Lung (tissue), 12 donors: ENCODE measurements around the gene EFHD2. TPM values are rescaled to one million over a fixed set of nuclear protein-coding genes. Genes with fewer than 3 reads are reported as not detected.

Experiments used
- ATAC-seq: fragments of 200-7000 bp; cut with Tn5 transposase; one replicate; pipeline ENCODE4 v1.9.1; 2020; ENCODE audit warnings: moderate number of reproducible peaks; ENCODE audit not compliant: insufficient read depth, low FRiP score
- DNase-seq, 3 donors: peaks; one replicate each; pipeline ENCODE4 v3.0.0-alpha.2; 2013 to 2017
- H3K27ac ChIP-seq, 2 donors: one replicate each; pipeline ENCODE4 v1.5.1; 2013; ENCODE audit warnings: mild to moderate bottlenecking in 2 of 2, moderate library complexity in 2 of 2, control low read depth in 1 of 2, inconsistent platforms in 1 of 2, low read depth in 1 of 2, low read length in 1 of 2
- H3K27me3 ChIP-seq, 3 donors: one replicate each; pipeline ENCODE4 v1.5.1; 2013; ENCODE audit warnings: low read length in 2 of 3; ENCODE audit not compliant: control insufficient read depth in 3 of 3, insufficient read depth in 3 of 3
- H3K36me3 ChIP-seq, 4 donors: one replicate each; pipeline ENCODE4 v1.5.1; 2013; ENCODE audit warnings: low read length in 4 of 4, mild to moderate bottlenecking in 1 of 4, moderate library complexity in 1 of 4; ENCODE audit not compliant: control insufficient read depth in 4 of 4, insufficient read depth in 4 of 4
- H3K4me1 ChIP-seq, 5 donors: one replicate each; pipeline ENCODE4 v1.5.1; 2013; ENCODE audit warnings: low read length in 5 of 5, mild to moderate bottlenecking in 2 of 5, moderate library complexity in 1 of 5; ENCODE audit not compliant: control insufficient read depth in 5 of 5, insufficient read depth in 5 of 5
- H3K4me3 ChIP-seq: one replicate; pipeline ENCODE4 v1.5.1; 2013; ENCODE audit warnings: mild to moderate bottlenecking, control low read depth, moderate library complexity
- H3K9ac ChIP-seq, 2 donors: one replicate each; pipeline ENCODE4 v1.5.1; 2013; ENCODE audit warnings: low read length in 2 of 2, control low read depth in 1 of 2; ENCODE audit not compliant: insufficient read depth in 1 of 2
- H3K9me3 ChIP-seq, 4 donors: one replicate each; pipeline ENCODE4 v1.5.1; 2013; ENCODE audit warnings: low read length in 3 of 4, mild to moderate bottlenecking in 1 of 4, moderate library complexity in 1 of 4; ENCODE audit not compliant: control insufficient read depth in 4 of 4, insufficient read depth in 3 of 4
- WGBS, 2 donors: extraction: QIAGEN DNeasy Blood & Tissue Kit; methylation state at CpG; one replicate each; pipeline ENCODE4 v1.1.7; 2013; 5-methylcytosine and 5-hydroxymethylcytosine counted together
- polyA plus RNA-seq, 2 donors: library from polyadenylated mRNA; stranded (reverse); fragments of 200-250 nt; gene quantifications; one replicate each; pipeline ENCODE4 v1.2.1, GENCODE V29; 2013
- total RNA-seq, 2 donors: library from RNA; depleted of rRNA in 1 of 2; stranded (reverse); fragments of >200 nt in 1 of 2; gene quantifications; one replicate each; pipeline ENCODE4 v1.2.1, GENCODE V29; 2014 to 2021
- TF ChIP-seq, protein P1 (sequence below): IDR thresholded peaks from 2 replicates; pipeline ENCODE4 v1.5.1; 2012; ENCODE audit warnings: mild to moderate bottlenecking; ENCODE audit errors: control extremely low read depth, extremely low read depth
- donor health status: control.
- donor health status: control.
- donor health status: Bipolar disorder and iron deficiency.
- donor health status: healthy.
- donor health status: DM: yes; HTN: yes; CAD: no.

The EFHD2 gene
- total and polyA plus RNA-seq, 4 donors, result 28.2 to 175 (median 90.1) TPM

DNA sequence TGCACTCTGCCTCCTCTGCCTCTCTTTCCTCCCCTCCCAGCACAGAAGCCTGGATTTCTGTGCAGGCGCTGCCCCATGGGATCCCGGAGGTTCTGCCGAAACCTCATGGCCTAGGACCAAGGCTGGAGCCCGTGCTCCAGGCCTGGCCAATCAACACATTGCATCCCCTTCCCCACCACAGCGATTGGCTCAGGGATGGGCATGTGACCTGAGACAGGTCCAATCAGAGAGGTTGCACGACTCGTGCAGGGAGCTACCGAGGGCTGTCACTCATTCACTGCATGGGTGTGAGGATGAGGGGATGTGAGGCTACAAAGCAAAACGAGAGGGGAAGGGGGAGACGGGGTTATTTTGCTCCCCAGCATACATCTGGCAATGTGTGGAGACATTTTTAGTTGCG is 62.9 kb downstream of the EFHD2 start:
- H3K27me3 ChIP-seq, result no peaks in the 10 kb centered on the region
- ATAC-seq (no peak), DNase-seq (no peak)
- H3K9ac ChIP-seq, result no peak overlapping the region
- H3K36me3 ChIP-seq, result no peaks in the 10 kb centered on the region
- WGBS, 2 donors, result 92 to 95% methylated on average over 11 of the region's 11 CpGs
- no peak overlapping the region for H3K4me3 ChIP-seq
- TF ChIP-seq, protein P1, sequence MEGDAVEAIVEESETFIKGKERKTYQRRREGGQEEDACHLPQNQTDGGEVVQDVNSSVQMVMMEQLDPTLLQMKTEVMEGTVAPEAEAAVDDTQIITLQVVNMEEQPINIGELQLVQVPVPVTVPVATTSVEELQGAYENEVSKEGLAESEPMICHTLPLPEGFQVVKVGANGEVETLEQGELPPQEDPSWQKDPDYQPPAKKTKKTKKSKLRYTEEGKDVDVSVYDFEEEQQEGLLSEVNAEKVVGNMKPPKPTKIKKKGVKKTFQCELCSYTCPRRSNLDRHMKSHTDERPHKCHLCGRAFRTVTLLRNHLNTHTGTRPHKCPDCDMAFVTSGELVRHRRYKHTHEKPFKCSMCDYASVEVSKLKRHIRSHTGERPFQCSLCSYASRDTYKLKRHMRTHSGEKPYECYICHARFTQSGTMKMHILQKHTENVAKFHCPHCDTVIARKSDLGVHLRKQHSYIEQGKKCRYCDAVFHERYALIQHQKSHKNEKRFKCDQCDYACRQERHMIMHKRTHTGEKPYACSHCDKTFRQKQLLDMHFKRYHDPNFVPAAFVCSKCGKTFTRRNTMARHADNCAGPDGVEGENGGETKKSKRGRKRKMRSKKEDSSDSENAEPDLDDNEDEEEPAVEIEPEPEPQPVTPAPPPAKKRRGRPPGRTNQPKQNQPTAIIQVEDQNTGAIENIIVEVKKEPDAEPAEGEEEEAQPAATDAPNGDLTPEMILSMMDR, result no peak
- no peak overlapping the region for H3K27ac ChIP-seq
- peaks cover 0 to 21% (median 2%) of the 10 kb centered on the region in 5 donors for H3K4me1 ChIP-seq
- no peaks in the 10 kb centered on the region for H3K9me3 ChIP-seq

DNA sequence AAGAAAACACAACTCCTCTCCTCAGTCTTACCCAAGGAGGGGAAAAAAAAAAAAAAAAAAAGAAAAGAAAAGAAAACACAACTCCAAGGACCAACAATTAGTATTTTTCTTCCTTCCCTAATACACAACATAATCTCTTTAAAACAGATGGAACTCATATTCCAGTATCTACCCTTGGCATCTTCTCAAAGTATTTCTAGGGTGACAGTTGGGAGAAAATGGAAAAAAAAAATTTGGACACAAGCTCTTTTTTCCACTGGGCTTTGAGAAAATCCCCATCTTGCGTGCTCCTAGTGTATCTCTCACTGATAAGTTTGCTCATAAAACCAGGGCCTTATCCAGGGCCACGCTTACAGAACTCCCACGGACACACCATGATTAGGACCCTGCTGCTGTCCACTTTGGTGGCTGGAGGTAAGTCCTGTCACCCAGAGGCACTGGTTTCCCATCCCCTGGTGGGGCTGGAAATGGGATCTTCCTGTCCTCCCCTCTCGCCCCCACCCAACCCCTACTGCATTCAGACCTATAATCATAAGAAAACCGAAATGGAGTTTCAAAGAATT is 66.1 kb downstream of the EFHD2 start, which contains the start of gene CELA2B:
TSS of gene CELA2B (plus strand) at position 353 of the 563 bp plus-strand sequence. CDS start at position 375, 22 bp downstream.
- no peak within 1 kb of the TSS for H3K4me3 ChIP-seq
- H3K9ac ChIP-seq, result no peak within 1 kb of the TSS
- H3K36me3 ChIP-seq, result no peaks in the 10 kb centered on the region
- H3K27me3 ChIP-seq, result no peaks in the 10 kb centered on the region
- peaks cover 0 to 21% (median 2%) of the 10 kb centered on the region in 5 donors for H3K4me1 ChIP-seq
- 83 to 89% methylated on average over 5 of the region's 5 CpGs for WGBS, 2 donors
- H3K9me3 ChIP-seq, result no peaks in the 10 kb centered on the region
- ATAC-seq (no peak), DNase-seq (peak in 2 of 3 donors; percentile 84 to 91)
- TF ChIP-seq, protein P1, result no peak
- no peak within 1 kb of the TSS for H3K27ac ChIP-seq

DNA sequence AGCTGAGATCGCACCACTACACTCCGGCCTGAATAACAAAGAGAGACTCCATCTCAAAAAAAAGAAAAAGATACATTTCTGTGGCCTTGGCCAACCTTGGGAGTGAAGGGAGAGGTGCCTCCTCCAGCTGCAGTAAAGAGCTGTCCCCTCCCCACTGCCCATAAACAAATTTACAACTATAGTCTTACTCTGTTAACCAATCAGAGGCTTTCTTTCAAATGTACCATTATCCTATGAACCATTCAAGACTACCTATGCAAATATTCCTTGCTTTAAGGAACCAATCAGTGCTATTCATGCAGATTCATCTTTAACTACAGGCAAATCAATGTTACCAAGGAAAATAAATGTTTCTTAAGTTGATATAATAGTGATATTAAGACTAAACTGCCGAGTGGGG is 67.2 kb downstream of the EFHD2 start:
- peak in 2 of 3 donors; percentile 39 to 41 for DNase-seq
- no peaks in the 10 kb centered on the region for H3K9me3 ChIP-seq
- H3K9ac ChIP-seq, result no peak overlapping the region
- WGBS, 2 donors, result 90 to 93% methylated on average over 3 of the region's 3 CpGs
- H3K4me1 ChIP-seq, result peaks cover 0 to 21% (median 2%) of the 10 kb centered on the region in 5 donors
- H3K36me3 ChIP-seq, result no peaks in the 10 kb centered on the region
- H3K27me3 ChIP-seq, result no peaks in the 10 kb centered on the region
- H3K27ac ChIP-seq, result no peak overlapping the region
- ATAC-seq, result no peak
- no peak overlapping the region for H3K4me3 ChIP-seq
- TF ChIP-seq, protein P1, result no peak
